H4 (cell line): Measurements from ENCODE around the gene MVK. TPM values are rescaled to one million over a fixed set of nuclear protein-coding genes. Genes with fewer than 3 reads are reported as not detected.
A peak's percentile ranks its signal among the peaks of the same experiment; 100 is the strongest.

Experiments
- DNase-seq: peaks from one replicate; pipeline ENCODE4 v3.0.0-alpha.2; 2015; ENCODE audit warnings: low spot score
- total RNA-seq: library from RNA; depleted of rRNA; stranded (reverse); fragments of >200 nt; shearing (Covaris generic); gene quantifications from 2 replicates; pipeline ENCODE4 v1.2.3, GENCODE V29; 2014; rRNA removed

The MVK gene
- total RNA-seq, result 24.1 and 24.4 TPM in 2 replicates

DNA sequence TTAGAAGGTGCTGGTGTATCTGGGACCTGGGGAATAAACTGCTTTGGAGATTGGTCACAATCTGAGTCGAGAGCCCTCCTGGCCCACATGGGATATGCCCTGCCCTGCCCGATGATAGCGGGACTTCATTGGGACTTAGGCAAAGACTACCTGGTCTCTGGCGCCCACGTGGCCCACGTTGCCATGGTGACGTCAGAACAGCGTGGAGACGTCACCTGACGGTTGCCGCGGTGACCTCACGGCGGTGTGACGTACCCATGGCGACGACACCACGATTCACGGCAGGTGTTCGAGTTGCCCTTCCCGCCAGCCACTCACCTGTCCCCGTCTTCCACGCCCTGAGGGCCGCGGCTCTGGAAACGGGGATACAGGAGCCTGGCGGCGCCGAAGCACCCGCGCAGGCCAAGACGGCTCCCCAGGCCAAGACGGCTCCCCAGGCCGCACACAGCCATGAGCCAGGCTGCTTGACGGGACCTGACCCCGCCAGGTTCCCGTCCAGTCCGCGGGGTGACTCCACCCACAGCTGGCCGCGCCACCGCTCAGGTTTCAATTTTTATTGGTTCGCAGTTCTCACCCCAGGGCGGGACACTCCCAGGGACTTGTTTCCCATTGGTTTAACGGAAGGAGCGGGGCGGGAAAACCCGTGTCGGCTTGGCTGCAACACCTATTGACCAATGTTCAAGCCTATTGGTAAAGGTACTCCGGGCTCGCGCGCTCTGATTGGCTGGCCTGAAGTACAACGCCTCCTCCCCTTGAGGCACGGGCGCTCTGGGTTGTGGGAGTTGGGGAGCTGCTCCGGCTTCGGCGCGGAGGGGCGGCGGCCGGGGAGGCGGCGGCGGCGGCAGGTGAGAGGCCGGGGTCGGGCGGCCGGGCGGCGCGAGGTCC is at the start of gene MVK, which contains the start of gene MMAB:
Gene MVK (plus strand): TSS at position 766 of the 885 bp plus-strand sequence. CDS start 1,029 bp downstream, outside the sequence.
Gene MMAB (minus strand): TSS at position 476 of the 885 bp plus-strand sequence. CDS start 24 bp downstream, at position 452.
- DNase-seq, result peak; percentile 99

DNA sequence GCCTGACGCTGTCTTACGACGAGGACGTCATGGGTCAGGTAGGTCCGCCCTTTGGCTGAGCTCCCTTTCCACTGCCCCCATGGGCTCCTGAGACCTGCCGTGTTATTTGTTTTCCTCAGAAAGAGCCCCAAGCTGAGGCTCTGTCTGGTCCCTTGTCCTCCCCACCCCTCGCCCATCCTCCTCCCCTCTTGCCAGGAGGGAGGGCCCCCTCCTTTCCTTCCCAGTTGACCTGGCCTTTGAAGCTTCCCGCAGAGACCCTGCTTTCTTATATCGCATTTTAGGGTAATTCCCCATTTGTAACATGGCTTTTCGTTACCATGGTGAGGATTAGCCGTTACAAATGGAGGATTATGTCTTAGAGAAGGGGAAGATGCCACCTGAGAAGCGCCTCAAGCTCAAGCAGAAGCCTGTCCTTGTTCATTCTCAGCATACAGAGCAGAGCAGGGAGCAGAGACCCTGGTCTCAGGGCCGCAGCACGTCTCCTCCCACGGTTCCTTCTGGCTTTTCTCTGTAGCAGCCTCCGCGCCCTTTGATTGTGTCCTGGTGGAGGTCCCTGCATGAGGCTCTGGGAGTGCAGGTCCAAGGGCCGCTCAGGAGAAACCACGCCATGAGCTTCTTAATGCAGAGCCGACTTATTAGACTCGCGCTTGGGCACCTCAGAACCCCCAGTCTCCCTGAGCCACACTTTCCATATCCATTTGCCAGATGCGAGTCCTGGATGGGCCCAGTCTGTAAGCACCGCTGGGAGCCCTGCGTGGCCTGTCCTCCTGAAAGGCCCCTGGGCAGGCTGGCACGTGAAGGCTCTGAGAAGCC is 48.9 kb upstream of the MVK start:
- no peak for DNase-seq

DNA sequence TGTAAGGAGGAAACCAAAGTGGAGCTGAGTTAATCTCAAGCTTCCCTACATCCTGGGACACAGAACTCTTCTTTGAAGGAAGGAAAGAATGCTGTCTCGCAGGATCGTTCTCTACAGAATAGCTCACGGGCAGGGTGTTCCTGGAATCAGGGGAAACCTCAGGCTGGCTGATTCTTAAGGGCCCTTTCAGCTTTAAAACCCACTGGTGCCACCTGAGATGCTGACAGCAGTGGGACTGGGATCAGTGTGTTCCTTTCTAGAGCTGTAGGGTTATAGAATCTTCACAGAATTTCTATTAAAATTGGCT is 48.4 kb upstream of the MVK start:
- DNase-seq, result no peak

DNA sequence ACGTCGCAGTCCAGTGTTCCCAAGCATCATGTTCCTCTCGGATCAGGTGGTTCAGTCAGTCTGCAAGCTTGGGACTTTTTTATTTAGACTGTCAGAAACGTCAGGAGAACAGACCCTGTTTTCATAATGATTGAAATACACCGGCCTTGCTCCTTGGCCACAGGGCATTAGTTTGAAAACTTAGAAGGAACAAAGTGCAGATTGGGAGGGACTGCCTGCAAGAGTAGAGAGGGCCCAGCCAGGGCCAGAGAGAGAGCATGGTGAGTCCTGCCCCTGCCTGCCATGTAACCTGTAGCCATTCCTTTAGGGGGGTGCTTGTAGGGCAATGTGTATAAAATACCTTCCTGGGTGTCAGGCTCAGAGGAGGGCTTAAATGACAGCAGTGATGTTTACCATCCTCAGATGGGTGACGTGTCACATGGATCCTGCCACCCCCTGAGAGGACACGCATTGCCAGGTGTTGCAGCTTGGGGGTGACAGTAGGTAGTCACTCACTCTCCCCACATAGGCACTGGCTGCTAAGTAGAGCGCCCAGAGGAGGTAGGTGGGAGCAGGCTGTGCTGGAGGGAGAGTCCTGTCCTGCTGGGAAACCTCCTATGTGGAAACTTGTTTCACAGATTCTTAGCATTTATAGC is 46.0 kb upstream of the MVK start:
- no peak for DNase-seq

DNA sequence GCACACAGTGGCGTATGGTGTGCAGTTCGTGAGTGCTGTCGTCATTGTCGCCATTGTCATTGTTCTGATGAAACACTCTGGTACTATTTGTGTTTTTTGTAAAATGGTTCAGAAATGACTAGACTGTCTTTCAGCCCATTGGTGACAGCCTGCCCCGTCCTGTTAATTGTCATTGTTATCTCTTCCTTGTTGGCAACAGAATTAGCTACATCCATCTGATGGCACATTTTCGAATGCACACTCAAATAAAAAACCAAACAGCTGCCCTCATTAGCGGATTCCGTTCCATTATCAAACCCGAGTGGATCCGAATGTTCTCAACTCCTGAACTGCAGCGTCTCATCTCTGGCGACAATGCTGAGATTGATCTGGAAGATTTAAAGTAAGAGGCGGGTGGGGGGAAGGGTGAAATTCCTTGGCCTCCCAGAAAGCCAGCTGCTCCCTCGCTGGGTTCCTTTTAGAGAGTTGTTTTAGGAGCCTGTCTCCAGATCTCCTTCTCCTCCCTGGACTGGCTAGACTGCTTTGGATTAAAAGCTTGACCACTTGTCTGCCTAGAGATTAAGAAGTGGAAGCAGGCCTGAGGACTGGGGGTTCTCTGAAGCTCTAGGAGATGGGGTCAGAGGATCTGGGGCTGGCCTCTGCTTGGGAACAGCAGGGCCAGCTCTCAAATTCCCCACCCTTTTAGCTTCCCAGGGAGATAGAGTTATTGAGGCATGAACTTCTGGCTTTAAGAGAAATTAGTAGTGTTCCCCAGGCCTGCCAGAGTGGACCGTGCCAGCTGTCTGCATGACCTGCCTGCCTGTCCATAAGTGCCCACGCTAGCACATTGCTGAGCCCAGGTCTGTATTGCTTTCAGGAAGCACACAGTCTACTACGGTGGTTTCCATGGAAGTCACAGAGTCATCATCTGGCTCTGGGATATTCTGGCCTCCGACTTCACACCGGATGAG is 43.6 kb upstream of the MVK start:
- no peak for DNase-seq

DNA sequence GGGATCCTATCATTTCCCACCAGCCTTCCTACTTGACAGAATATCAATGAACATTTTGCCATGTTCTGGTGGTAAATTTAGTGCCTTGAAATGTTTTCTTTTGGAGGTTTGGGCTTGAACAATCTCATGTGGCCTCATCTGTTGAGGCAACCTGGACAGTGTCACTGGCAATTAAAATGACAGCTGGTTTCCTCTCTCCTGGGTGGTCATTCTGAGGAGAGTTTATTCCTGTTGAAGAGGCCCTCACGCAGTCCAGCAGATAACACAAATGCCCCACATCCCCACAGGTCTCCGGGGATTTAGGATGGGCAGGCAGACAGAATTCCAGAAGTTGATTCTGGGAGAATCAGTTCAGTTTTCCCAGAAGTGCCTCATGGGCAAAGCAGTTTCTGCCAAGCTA is 42.2 kb upstream of the MVK start:
- DNase-seq, result no peak

DNA sequence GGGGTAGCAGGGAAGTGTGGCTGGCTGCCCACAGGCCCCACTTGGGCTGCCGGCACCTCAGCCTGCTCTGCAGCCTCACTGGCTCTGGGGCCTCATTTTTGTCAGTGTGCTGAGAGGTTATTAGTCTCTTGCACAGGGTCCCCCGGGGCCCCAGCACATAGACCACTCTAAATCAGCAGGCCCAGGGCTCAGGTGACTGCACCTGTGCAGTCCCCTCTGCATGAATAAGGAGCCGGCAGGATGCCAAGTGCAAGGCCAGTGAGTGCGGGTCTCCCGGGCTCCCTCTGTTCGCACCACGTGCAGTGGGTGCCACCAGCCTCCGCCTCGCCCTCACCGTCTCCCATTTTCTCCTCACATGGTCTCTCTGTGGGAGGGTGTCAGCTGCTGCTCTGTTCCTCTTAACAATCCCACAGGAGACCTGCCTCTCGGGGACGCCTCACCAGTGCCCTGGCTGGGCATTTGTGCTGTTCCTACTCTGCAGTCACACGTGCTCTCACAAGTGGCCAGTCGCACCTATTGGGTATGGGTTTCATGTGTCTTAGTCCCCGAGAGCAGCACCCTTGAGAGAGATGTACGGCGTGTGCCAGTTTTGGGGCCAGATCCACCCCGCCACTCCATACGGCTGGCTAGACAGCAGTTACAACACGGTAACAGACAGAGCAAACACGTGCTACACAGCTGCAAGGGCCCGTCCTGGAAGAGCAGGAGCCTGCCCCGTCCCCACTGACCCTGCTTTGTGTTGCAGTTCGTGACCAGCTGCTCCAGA is 40.7 kb upstream of the MVK start:
- DNase-seq, result no peak

DNA sequence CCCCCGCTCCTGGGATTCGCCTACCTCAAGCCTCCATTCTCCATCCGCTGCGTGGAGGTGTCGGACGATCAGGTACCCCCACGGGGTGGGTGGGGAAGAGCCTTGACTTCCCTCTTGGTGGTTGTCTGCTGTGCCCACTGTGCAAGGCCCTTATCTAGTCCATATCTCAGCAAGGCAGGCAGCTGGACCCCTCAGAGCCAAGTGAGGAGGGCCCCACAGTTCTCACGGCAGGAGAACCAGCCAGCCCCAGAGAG is 40.2 kb upstream of the MVK start:
- no peak for DNase-seq

DNA sequence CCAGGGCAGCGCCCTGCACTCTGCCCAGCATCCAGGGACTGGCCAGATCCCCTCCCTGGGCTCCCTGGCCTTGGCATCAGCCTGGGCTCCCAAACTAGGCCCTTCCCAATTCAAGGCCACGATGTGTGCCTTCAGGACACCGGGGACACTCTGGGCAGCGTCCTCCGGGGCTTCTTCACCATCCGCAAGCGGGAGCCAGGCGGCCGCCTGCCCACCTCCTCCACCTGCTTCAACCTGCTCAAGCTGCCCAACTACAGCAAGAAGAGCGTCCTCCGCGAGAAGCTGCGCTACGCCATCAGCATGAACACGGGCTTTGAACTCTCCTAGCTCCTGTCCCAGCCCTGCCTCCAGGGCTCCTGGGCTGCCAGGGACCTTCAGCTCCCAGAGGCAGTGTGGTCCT is 39.1 kb upstream of the MVK start:
- DNase-seq, result no peak

DNA sequence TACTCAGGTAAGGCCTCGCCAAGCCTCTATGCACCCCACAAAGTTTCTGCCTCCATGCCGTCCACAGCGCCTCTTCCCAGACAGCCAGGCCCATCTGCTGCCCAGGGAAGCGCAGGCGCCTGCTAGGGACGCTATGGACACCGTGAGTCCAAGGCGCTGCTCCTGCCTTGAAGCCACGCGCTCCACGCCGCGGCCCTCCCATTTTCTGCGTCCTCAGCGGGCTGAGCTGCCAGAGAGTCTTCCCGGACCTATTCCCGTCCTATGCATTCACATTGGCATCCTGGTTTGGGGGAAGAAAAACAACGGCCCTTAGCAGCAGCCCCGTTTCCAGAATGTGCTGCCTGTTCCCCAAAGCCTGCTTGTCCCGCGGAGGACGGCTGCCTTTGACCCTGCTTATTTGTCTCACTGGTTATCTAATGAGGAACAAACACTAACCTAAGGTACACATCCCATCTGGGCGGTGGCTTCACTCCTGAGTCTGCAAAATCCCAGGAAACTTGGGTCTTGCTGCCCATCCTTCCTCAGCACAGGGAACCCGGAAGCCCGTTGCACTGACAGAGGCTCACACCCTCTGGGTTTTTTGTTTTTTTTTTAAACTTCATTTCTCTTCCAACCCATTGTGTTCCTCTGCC is 38.2 kb upstream of the MVK start:
- DNase-seq, result no peak

DNA sequence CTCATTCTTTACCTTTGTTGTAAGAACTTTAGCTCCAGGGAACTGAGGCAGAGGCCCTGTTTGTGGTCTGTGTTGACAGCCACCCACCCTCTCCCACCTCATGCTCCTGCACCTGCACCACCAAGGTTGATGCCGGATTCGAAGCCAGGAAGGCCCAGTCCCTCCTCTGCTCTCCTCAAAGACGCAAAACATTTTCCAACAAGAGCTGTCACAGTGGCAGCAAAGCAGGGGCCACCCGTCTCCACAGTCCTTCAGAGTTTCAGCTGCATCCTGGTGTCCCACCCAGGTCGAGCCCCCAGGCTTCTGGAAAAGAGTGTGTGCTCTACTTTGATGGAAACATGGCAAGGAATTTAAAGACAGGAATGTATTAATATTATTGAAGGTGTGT is 37.7 kb upstream of the MVK start:
- no peak for DNase-seq

DNA sequence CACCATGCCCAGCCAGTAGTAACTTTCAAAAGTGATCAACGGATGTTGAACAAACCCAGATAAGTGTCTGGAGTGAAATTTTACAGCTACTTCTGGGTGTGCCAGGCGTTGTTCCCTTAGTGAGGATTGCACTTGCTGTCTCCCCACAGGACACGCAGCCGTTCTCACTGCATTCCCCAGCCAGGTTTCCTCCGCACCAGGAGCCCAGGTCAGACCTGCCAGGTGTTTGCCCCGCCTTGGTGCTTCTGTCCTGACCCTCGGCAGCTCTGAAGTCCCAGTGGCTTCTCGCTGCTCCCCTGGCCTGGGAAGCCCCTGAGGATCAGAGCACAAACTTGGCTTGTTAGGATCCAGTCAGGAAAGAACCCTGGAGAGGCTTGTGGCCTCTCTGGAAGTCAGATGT is 36.5 kb upstream of the MVK start:
- no peak for DNase-seq

DNA sequence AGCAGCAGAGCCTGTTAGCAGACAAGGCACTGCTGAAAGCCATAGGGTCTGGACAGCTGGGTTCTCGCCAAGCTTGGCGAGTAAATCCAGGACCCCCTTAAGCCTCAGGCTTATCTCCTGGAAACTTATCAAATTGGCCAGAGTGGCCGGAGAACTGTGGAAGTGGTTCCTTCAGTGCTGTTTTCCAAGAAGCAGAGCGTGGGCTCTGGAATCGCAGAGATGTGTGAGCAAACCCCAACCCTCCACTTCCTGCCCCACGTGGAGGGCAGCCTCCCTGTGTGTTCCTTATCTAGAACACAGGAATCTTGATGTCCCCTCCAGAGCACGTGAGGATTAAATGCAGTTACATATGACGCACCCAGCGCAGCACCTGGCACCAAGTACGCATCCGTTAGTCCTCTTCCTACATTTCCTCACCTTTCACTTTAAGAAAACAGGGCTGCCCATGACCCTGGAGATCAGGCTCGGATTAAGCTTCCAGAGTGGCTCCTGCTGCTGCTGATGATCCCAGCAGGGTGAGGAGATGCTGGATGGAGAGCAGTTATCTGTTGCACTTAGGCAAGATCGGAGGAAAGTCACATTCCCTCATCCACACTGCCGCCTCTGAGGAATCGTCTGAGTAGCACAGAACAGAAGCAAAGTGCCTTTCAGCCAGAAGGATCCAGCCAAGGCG is 35.3 kb upstream of the MVK start:
- no peak for DNase-seq

DNA sequence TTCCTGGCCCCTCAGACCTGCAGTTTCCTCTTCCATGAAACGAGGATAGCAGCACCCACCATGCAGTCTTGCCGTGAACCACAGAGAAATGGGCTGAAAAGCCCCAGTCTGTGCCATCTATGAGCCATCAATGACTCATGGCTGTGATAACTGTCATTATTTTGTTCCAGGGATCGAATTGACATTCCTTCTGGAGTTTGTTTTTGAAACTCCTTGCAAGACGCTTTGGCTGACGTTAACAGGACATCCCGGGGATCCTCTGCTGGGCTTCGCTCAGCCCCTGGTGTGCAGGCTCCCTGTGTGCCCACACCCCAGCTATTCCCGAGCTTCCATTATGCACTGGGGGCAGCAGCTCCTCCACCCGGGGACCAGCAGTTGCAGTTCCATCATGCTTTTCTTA is 34.1 kb upstream of the MVK start:
- no peak for DNase-seq

DNA sequence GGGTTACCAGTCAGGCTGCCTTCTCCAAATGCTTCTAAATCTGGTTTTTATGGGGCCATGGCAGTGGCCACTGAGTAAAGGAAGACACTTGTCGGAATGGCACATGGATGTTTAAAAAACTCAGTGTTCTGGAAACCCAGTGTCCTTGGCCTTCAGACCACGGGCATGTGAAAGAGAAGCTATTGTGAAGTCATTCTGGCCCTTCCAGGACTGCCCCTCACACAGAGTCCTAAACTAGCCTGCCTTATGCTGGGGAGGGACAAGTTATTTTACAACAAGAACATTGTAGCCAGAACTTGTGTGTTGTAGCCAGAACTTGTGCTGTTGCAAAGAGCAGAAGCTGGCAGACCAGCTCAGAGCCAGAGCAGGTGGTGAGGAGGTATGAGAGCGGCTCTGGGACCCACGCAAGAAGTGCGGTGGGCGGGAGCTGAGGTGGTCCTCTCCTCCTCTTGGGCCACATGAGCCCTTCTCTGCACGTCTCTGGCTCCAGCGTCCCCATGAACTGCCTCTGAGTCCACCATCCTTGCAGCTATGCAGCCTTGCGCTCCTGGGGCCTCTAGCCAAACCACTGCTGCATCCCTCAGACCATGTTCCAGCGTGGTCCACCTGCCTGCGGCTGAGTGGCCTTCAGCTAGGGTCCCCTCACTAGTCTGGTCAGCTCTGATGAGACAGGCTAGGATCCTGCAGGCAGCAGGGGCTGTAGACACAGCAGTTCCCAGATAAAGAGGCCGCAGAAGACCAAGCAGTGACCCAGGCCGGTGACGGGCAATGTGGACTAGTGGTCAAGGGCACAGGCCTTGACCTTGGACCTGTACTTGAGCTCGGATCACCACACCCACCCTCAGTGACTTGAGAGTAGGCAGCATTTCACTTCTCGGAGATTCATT is 32.8 kb upstream of the MVK start:
- DNase-seq, result no peak

DNA sequence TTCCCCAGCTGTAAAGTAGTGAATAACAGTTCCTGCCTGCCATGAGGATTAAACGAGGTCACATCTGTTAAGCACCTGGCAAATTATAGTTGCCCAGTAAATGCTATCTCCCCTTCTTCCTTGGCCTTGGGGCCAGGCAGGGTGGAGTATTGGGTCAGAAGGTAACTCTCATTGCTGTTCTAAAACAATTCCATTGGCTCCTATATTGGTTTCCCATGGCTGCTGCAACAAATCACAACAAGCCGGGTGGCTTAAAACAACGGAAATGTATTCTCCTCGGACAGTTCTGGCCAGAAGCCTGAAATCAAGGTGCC is 32.2 kb upstream of the MVK start:
- no peak for DNase-seq

DNA sequence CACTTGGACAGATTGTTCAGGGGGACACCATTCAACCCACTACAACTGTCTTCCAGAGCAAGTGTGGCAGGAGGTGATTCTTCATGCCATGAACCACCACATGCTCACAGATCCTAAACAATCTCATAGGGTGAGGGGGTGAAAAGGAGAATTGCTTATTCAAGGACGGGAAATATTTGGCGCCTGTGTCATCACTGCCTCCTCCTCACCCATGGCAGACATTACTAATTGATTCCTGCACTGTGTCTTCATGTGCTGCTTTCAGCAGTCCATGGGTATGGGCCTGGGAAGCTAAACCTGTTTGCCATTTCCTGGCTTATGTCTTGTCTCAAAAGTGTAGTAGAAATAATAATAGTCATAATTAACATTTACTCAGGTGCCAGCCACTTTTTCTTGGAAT is 31.6 kb upstream of the MVK start:
- no peak for DNase-seq

DNA sequence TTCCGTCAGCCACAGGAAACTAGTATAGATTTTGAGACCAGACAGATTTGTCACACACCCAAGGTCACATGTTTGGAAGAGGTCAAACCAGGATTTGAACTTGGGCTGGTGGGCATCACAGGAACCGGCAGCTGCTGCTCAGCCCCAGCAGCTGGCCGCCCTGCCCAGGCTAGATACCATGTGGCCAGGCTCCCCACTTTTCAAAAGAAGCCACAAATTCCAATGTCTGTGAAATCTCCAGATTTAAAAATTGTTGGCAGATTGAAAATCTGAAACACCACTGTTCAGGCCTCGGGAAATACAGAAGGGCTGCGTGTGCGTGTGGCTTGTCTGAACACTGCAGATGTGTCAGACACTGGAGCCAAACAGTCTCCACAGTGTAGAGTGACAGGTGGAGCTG is 30.7 kb upstream of the MVK start:
- DNase-seq, result no peak

DNA sequence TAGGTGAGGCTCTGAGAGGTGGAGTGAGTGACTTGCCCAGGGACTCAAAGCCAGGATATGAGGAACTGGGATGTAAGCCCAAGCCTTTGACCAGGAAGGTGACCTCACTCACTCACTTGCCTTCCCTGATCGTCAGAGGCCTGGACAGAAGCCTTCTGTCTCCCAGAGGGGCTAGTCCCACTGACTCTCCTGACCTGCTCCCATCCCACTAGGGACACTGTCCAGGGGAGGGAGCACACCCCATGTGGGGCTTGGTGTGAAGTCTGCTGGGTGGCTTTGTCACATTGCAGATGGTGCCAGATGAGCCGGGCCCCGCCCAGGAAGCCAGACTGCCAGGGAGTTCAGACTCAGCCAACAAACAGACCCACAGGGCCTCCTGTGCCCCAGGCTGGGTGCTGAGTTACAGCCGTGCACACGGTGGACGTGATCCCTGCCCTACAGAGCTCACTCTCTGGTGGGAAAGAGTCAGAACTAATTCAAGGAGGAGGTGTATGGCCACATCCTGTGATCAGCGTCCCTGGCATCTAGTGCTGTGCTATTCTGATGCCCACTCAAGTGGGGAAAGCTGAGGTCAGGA is 28.6 kb upstream of the MVK start:
- peak; percentile 57 for DNase-seq
